B cell (primary cell): ENCODE results near the gene CDK6. TPM values are rescaled to one million over a fixed set of nuclear protein-coding genes. Genes with fewer than 3 reads are reported as not detected.

Source experiments
- ATAC-seq: fragments of 200-7000 bp; cut with Tn5 transposase; one replicate; pipeline ENCODE4 v1.10.0; 2021; ENCODE audit warnings: low read depth, mild to moderate bottlenecking, moderate number of reproducible peaks, moderate library complexity
- CTCF ChIA-PET: fragments of 350-600 bp; sonication (Branson Sonifier 250); formaldehyde crosslinking; loops from one replicate; lab custom pipeline; 2021; ENCODE audit warnings: antibody characterized with exemption, inconsistent platforms; lab: Charles Lee
- POLR2A ChIA-PET: fragments of 350-600 bp; sonication (Branson Sonifier 250); formaldehyde crosslinking; loops from one replicate; lab custom pipeline; 2021; ENCODE audit warnings: antibody characterized with exemption; lab: Charles Lee
- DNase-seq: peaks from one replicate; pipeline ENCODE4 v3.0.0; 2013
- H2AFZ ChIP-seq: 2 replicates; pipeline ENCODE4 v1.6.1; 2012; ENCODE audit warnings: mild to moderate bottlenecking, low read depth, low read length; ENCODE audit not compliant: insufficient read depth, poor library complexity, severe bottlenecking
- H3K27ac ChIP-seq, 2 donors: 1 replicate in 1 of 2; 2 replicates in 1 of 2; pipeline ENCODE4 v1.5.1; 2012 to 2013; ENCODE audit warnings: low read length in 2 of 2, mild to moderate bottlenecking in 2 of 2, moderate library complexity in 1 of 2
- H3K27me3 ChIP-seq, 4 experiments: fragments of 200-600 bp in 1 of 4; sonication (generic) in 1 of 4; replicated peaks in 1 of 4; 1 replicate in 2 of 4; 2 replicates in 2 of 4; pipeline versions ENCODE4 v1.6.1 to v1.7.0; 2013 to 2016; ENCODE audit warnings: low read length in 3 of 4, mild to moderate bottlenecking in 2 of 4, mixed read lengths in 1 of 4, moderate library complexity in 1 of 4; ENCODE audit not compliant: insufficient read depth in 4 of 4, control insufficient read depth in 3 of 4; ENCODE audit errors: control extremely low read depth in 1 of 4
- H3K36me3 ChIP-seq, 2 experiments: replicated peaks in 1 of 2; 1 replicate in 1 of 2; 2 replicates in 1 of 2; pipeline versions ENCODE4 v1.6.1 to v1.7.1; 2013; ENCODE audit warnings: low read length in 1 of 2; ENCODE audit not compliant: insufficient read depth in 2 of 2, control insufficient read depth in 1 of 2; ENCODE audit errors: control extremely low read depth in 1 of 2, extremely low read depth in 1 of 2
- H3K4me1 ChIP-seq, 2 donors: fragments of 200-600 bp in 1 of 2; sonication (generic) in 1 of 2; 1 replicate in 1 of 2; 2 replicates in 1 of 2; pipeline versions ENCODE4 v1.5.1 to v1.6.1; 2013 to 2017; ENCODE audit warnings: low read length in 2 of 2; ENCODE audit not compliant: control insufficient read depth in 2 of 2, insufficient read depth in 2 of 2
- H3K4me2 ChIP-seq: replicated peaks from 2 replicates; pipeline ENCODE3; 2012; ENCODE audit warnings: mild to moderate bottlenecking, low read depth, low read length; ENCODE audit not compliant: poor library complexity, severe bottlenecking
- H3K4me3 ChIP-seq, 5 experiments: fragments of 200-600 bp in 1 of 5; sonication (generic) in 1 of 5; 1 replicate in 3 of 5; 2 replicates in 2 of 5; pipeline versions ENCODE4 v1.5.1 to v1.7.0; 2011 to 2016; ENCODE audit warnings: low read length in 4 of 5, mild to moderate bottlenecking in 4 of 5, low read depth in 2 of 5, control low read depth in 1 of 5, moderate library complexity in 1 of 5; ENCODE audit not compliant: insufficient read depth in 1 of 5; ENCODE audit errors: control extremely low read depth in 1 of 5, extremely low read depth in 1 of 5
- H3K79me2 ChIP-seq: fragments of 200-600 bp; sonication (generic); one replicate; pipeline ENCODE4 v1.6.0; 2016; ENCODE audit warnings: low read length; ENCODE audit not compliant: control insufficient read depth, insufficient read depth
- H3K9ac ChIP-seq: fragments of 200-600 bp; sonication (generic); 2 replicates; pipeline ENCODE4 v1.6.1; 2017; ENCODE audit warnings: mild to moderate bottlenecking, low read length, moderate library complexity
- H3K9me3 ChIP-seq, 3 donors: one replicate each; pipeline versions ENCODE4 v1.6.1 to v1.7.1; 2013; ENCODE audit warnings: low read length in 2 of 3; ENCODE audit not compliant: control insufficient read depth in 2 of 3, insufficient read depth in 1 of 3; ENCODE audit errors: control extremely low read depth in 1 of 3
- H4K20me1 ChIP-seq: 2 replicates; pipeline ENCODE4 v1.6.0; 2012; ENCODE audit warnings: mild to moderate bottlenecking, low read length; ENCODE audit not compliant: insufficient read depth, control insufficient read depth, poor library complexity, severe bottlenecking
- H3K27ac Mint-ChIP-seq: one replicate; pipeline ENCODE4 v1.8.0; 2021; ENCODE audit warnings: mixed read lengths
- H3K27me3 Mint-ChIP-seq: one replicate; pipeline ENCODE4 v1.8.0; 2021; ENCODE audit warnings: mixed read lengths
- H3K4me1 Mint-ChIP-seq: one replicate; pipeline ENCODE4 v1.8.0; 2021; ENCODE audit warnings: mixed read lengths
- H3K4me3 Mint-ChIP-seq: one replicate; pipeline ENCODE4 v1.8.0; 2021; ENCODE audit warnings: mixed read lengths
- H3K9me3 Mint-ChIP-seq: one replicate; pipeline ENCODE4 v1.8.0; 2022; ENCODE audit warnings: mixed read lengths; ENCODE audit not compliant: insufficient read depth
- CTCF ChIP-seq: fragments of 200-600 bp; IDR thresholded peaks from one replicate; pipeline ENCODE4 v1.8.0; 2022; ENCODE audit warnings: antibody characterized with exemption, mild to moderate bottlenecking
- EZH2 ChIP-seq: IDR thresholded peaks from 2 replicates; pipeline ENCODE4 v1.6.1; 2012; ENCODE audit warnings: borderline replicate concordance, low read depth, mild to moderate bottlenecking, moderate library complexity, low read length; ENCODE audit not compliant: insufficient read depth, poor library complexity, severe bottlenecking
- WGBS: methylation state at CpG from one replicate; pipeline ENCODE4 v1.1.5; 2013; ENCODE audit warnings: missing lambda C conversion rate; ENCODE audit not compliant: insufficient coverage; 5-methylcytosine and 5-hydroxymethylcytosine counted together
- intact Hi-C: fragments of 100-400 bp; cut with micrococcal nuclease; formaldehyde crosslinking; loops from one replicate; pipeline ENCODE4 v1.10.0; 2022
- polyA plus RNA-seq: library from polyadenylated mRNA; depleted of rRNA; stranded (reverse); fragments of >200 nt; gene quantifications from 2 replicates; pipeline ENCODE4 v1.2.3, GENCODE V29; 2012
- total RNA-seq, 2 donors: library from RNA; stranded (reverse); fragments of 120-200 nt in 1 of 2; gene quantifications; 1 replicate in 1 of 2; 2 replicates in 1 of 2; pipeline versions ENCODE4 v1.2.3 to v1.2.4, GENCODE V29; 2013 to 2022

CDK6 gene
- total and polyA plus RNA-seq, 2 donors (not counting 1 experiment from before 2014, with no cell fraction given), result 3.0 to 14.6 TPM

GRCh38 chr7:92731335-92732063 lies 104.9 kb downstream of the CDK6 start:
- H3K27me3 Mint-ChIP-seq, result no peaks in the 10 kb centered on the region
- H3K27ac Mint-ChIP-seq, result peak overlapping the region; percentile 88
- Histone ChIP-seq H3K9me3 (no peaks in the 10 kb centered on the region), H3K79me2 (peaks cover 19% of the 10 kb centered on the region), H3K4me2 (peak overlapping the region; percentile 57), H3K4me1 (peaks cover 27 to 29% of the 10 kb centered on the region in 2 donors), H3K4me3 (no peak overlapping the region), H3K27me3 (no peaks in the 10 kb centered on the region), H3K27ac (peak overlapping the region; percentile 75 to 81), H4K20me1 (no peaks in the 10 kb centered on the region), H3K9ac (peak overlapping the region; percentile 9), H3K36me3 (no peaks in the 10 kb centered on the region), H2AFZ (peak overlapping the region; percentile 54)
- ATAC-seq (peak; percentile 66), DNase-seq (peak; percentile 72)
- H3K4me3 Mint-ChIP-seq, result peak overlapping the region; percentile 68
- intact Hi-C loops, result loop anchor here (1.0 to 5.0 kb wide), 2 partner anchors 13 to 81 kb away; no protein-coding TSS in a partner anchor
- TF ChIP-seq EZH2 (no peak), CTCF (no peak)
- ChIA-PET POLR2A (no interaction called here), CTCF (no interaction called here)
- no peaks in the 10 kb centered on the region for H3K9me3 Mint-ChIP-seq
- peaks cover 30% of the 10 kb centered on the region for H3K4me1 Mint-ChIP-seq
- 100% methylated on average over 1 of the region's 2 CpGs for WGBS

GRCh38 chr7:92730808-92731207 lies 105.6 kb downstream of the CDK6 start:
- Mint-ChIP-seq H3K4me1 (peaks cover 30% of the 10 kb centered on the region), H3K27ac (peak overlapping the region; percentile 71)
- 84% methylated on average over 2 of the region's 3 CpGs for WGBS

More at GRCh38 chr7:92730808-92731207, 105.6 kb downstream of the CDK6 start:
- CTCF ChIA-PET, result no interaction called here
- H3K9me3 Mint-ChIP-seq, result no peaks in the 10 kb centered on the region
- ATAC-seq (no peak), DNase-seq (no peak)
- H3K9ac ChIP-seq, result no peak overlapping the region
- no peaks in the 10 kb centered on the region for H3K9me3 ChIP-seq
- peaks cover 19% of the 10 kb centered on the region for H3K79me2 ChIP-seq
- H3K4me2 ChIP-seq, result peak overlapping the region; percentile 57
- no peak overlapping the region for H3K4me3 ChIP-seq
- peak overlapping the region in 1 of 2 donors; percentile 81 for H3K27ac ChIP-seq
- no peaks in the 10 kb centered on the region for H3K27me3 ChIP-seq
- POLR2A ChIA-PET, result no interaction called here
- H3K27me3 Mint-ChIP-seq, result no peaks in the 10 kb centered on the region
- no peaks in the 10 kb centered on the region for H4K20me1 ChIP-seq
- TF ChIP-seq EZH2, result no peak
- TF ChIP-seq CTCF, result no peak
- peaks cover 27 to 29% of the 10 kb centered on the region in 2 donors for H3K4me1 ChIP-seq
- peak overlapping the region; percentile 44 for H3K4me3 Mint-ChIP-seq
- intact Hi-C loops, result loop anchor here (1.0 to 5.0 kb wide), 2 partner anchors 13 to 81 kb away; no protein-coding TSS in a partner anchor
- H2AFZ ChIP-seq, result no peak overlapping the region
- H3K36me3 ChIP-seq, result no peaks in the 10 kb centered on the region
